Superior temporal gyrus (tissue), 1 donor: ENCODE measurements around the gene KITLG.
"Not testable (repeated sequence)": the region's sequence is repeated elsewhere in the genome, so short reads cannot be mapped to it uniquely, and the experiment has no call there.

Experiments used
- DNase-seq: peaks from one replicate; pipeline ENCODE4 v3.0.0-alpha.2; 2016; ENCODE audit errors: extremely low spot score

The KITLG gene

GRCh38 chr12:88544991-88545980 is 35.0 kb downstream of the KITLG start:
- DNase-seq: no peak

GRCh38 chr12:88539893-88540292 is 40.4 kb downstream of the KITLG start:
- DNase-seq: no peak

GRCh38 chr12:88538697-88539096 is 41.6 kb downstream of the KITLG start:
- no peak for DNase-seq

GRCh38 chr12:88538250-88538649 is 42.0 kb downstream of the KITLG start:
- no peak for DNase-seq

- no peak for DNase-seq
Observed at GRCh38 chr12:88530868-88531267, 49.4 kb downstream of the KITLG start.

GRCh38 chr12:88529531-88530488 is 50.5 kb downstream of the KITLG start:
- no peak for DNase-seq

GRCh38 chr12:88522961-88523360 is 57.3 kb downstream of the KITLG start:
- DNase-seq: no peak

- DNase-seq: no peak
Observed at GRCh38 chr12:88520436-88520820, 59.8 kb downstream of the KITLG start.

- no peak for DNase-seq
Observed at GRCh38 chr12:88519802-88520435, 60.4 kb downstream of the KITLG start.

GRCh38 chr12:88518863-88519403 is 61.3 kb downstream of the KITLG start:
- no peak for DNase-seq

- no peak for DNase-seq
Observed at GRCh38 chr12:88516811-88517210, 63.5 kb downstream of the KITLG start.

- DNase-seq: no peak
Observed at GRCh38 chr12:88510843-88511242, 69.4 kb downstream of the KITLG start.

GRCh38 chr12:88509851-88510250 is 70.4 kb downstream of the KITLG start:
- DNase-seq: no peak

GRCh38 chr12:88509347-88509746 is 70.9 kb downstream of the KITLG start:
- DNase-seq: no peak

- not testable (repeated sequence) for DNase-seq
Observed at GRCh38 chr12:88507851-88508250, 72.4 kb downstream of the KITLG start.

- no peak for DNase-seq
Observed at GRCh38 chr12:88507270-88507669, 73.0 kb downstream of the KITLG start.

GRCh38 chr12:88505696-88506095 is 74.6 kb downstream of the KITLG start:
- no peak for DNase-seq

- no peak for DNase-seq
Observed at GRCh38 chr12:88503281-88503703, 77.0 kb downstream of the KITLG start.

- DNase-seq: no peak
Observed at GRCh38 chr12:88501972-88502938, 78.0 kb downstream of the KITLG start.

GRCh38 chr12:88496891-88497371 is 83.3 kb downstream of the KITLG start:
- DNase-seq: peak; percentile 65
